WERI-Rb-1 (cell line): Measurements from ENCODE around the gene TAF4.
"Not testable (repeated sequence)": the region's sequence is repeated elsewhere in the genome, so short reads cannot be mapped to it uniquely, and the experiment has no call there.

Experiments
- DNase-seq: peaks from one replicate; pipeline ENCODE4 v3.0.0-alpha.2; 2020
- H3K27ac ChIP-seq: fragments of 250-450 bp; sonication (Bioruptor Pico); 2 replicates; pipeline ENCODE4 v1.5.1; 2020; ENCODE audit warnings: mild to moderate bottlenecking, moderate library complexity
- H3K27me3 ChIP-seq: fragments of 250-450 bp; sonication (Bioruptor Pico); 2 replicates; pipeline ENCODE4 v1.5.1; 2021; ENCODE audit warnings: mild to moderate bottlenecking, low read depth, moderate library complexity; ENCODE audit not compliant: insufficient read depth, severe bottlenecking
- H3K36me3 ChIP-seq: fragments of 250-450 bp; sonication (Bioruptor Pico); 2 replicates; pipeline ENCODE4 v1.5.1; 2020; ENCODE audit warnings: mild to moderate bottlenecking, moderate library complexity
- H3K4me3 ChIP-seq: 2 replicates; pipeline ENCODE4 v1.5.1; 2011; ENCODE audit warnings: low read depth, mild to moderate bottlenecking, control low read depth, low read length
- H3K9me3 ChIP-seq: fragments of 250-450 bp; sonication (Bioruptor Pico); 2 replicates; pipeline ENCODE4 v1.5.1; 2021; ENCODE audit warnings: mild to moderate bottlenecking, moderate library complexity; ENCODE audit not compliant: severe bottlenecking
- CTCF ChIP-seq: IDR thresholded peaks from 2 replicates; pipeline ENCODE4 v1.5.1; 2011; ENCODE audit warnings: low read depth, mild to moderate bottlenecking, control low read depth, inconsistent platforms, low read length

TAF4 gene

GRCh38 chr20:62056377-62056776, 9.3 kb downstream of the TAF4 start:
- Histone ChIP-seq H3K27me3 (no peaks in the 10 kb centered on the region), H3K27ac (no peak overlapping the region), H3K4me3 (no peak overlapping the region), H3K36me3 (peaks cover 22% of the 10 kb centered on the region), H3K9me3 (no peaks in the 10 kb centered on the region)
- no peak for TF ChIP-seq CTCF
- DNase-seq, result no peak

- not testable (repeated sequence) for H3K4me3 ChIP-seq, H3K9me3 ChIP-seq, H3K27ac ChIP-seq, DNase-seq, H3K27me3 ChIP-seq
- H3K36me3 ChIP-seq, result peaks cover 16% of the 10 kb centered on the region
These were observed 9.9 kb downstream of the TAF4 start for GRCh38 chr20:62055862-62056115.

DNA sequence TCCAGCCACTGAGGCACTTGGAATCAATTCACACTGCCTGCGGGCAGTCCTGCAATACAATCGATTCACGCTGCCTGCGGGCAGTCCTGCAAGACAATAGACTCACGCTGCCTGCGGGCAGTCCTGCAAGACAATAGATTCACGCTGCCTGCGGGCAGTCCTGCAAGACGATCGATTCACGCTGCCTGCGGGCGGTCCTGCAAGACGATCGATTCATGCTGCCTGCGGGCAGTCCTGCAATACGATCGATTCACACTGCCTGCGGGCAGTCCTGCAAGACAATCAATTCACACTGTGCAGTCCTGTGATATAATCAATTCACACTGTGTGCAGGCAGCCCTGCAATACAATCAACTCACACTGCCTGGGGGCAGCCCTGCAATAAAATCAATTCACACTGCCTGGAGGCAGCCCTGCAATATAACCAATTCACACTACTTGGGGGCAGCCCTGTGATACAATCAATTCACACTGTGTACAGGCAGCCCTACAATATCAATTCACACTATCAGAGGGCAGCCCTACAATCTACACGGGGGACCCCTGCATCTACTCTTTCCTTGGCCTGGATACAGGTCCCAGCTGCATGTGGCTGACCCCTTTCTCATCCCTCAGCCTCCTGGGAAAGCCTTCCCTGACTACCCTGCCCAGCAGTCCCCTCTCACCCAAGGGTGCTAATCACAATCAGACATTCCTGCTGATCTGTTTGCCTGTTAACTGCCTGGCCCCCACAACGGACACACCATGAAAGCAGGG, 10.4 kb downstream of the TAF4 start:
- Histone ChIP-seq H3K9me3 (no peaks in the 10 kb centered on the region), H3K36me3 (peaks cover 11% of the 10 kb centered on the region), H3K27ac (no peak overlapping the region), H3K27me3 (no peaks in the 10 kb centered on the region), H3K4me3 (no peak overlapping the region)
- DNase-seq, result no peak
- no peak for TF ChIP-seq CTCF

- peaks cover 10% of the 10 kb centered on the region; the same call in 1 of the 2 replicates for H3K36me3 ChIP-seq
These were observed 11.2 kb downstream of the TAF4 start for GRCh38 chr20:62054451-62054953.

GRCh38 chr20:62053465-62054196, 12.1 kb downstream of the TAF4 start:
- no peak for TF ChIP-seq CTCF
- no peak overlapping the region for H3K27ac ChIP-seq
- no peak for DNase-seq
- H3K9me3 ChIP-seq, result no peaks in the 10 kb centered on the region
- H3K4me3 ChIP-seq, result no peak overlapping the region
- no peaks in the 10 kb centered on the region for H3K27me3 ChIP-seq
- H3K36me3 ChIP-seq, result peaks cover 10% of the 10 kb centered on the region; the same call in 1 of the 2 replicates

More at GRCh38 chr20:62054451-62054953, 11.2 kb downstream of the TAF4 start:
- no peak for TF ChIP-seq CTCF
- DNase-seq, result no peak
- H3K4me3 ChIP-seq, result no peak overlapping the region
- H3K27ac ChIP-seq, result no peak overlapping the region
- H3K27me3 ChIP-seq, result no peaks in the 10 kb centered on the region
- no peaks in the 10 kb centered on the region for H3K9me3 ChIP-seq

- peaks cover 10% of the 10 kb centered on the region; the same call in 1 of the 2 replicates for H3K36me3 ChIP-seq
- no peak overlapping the region for H3K4me3 ChIP-seq
- no peak overlapping the region for H3K27ac ChIP-seq
- no peaks in the 10 kb centered on the region for H3K9me3 ChIP-seq
- no peak for DNase-seq
- no peaks in the 10 kb centered on the region for H3K27me3 ChIP-seq
- no peak for TF ChIP-seq CTCF
These were observed 12.7 kb downstream of the TAF4 start for GRCh38 chr20:62052842-62053464.
